Naive B cell (primary cell): Measurements from ENCODE around the gene NINL. TPM values are rescaled to one million over a fixed set of nuclear protein-coding genes. Genes with fewer than 3 reads are reported as not detected.

Source experiments
- ATAC-seq, 2 donors: fragments of 150-1000 bp; cut with Tn5 transposase; 2 replicates each; pipeline ENCODE4 v1.10.0; 2021; ENCODE audit warnings: low read depth in 2 of 2, mild to moderate bottlenecking in 2 of 2, moderate library complexity in 2 of 2
- DNase-seq: peaks from one replicate; pipeline ENCODE4 v3.0.0; 2022
- H3K27ac Mint-ChIP-seq, 6 donors: one replicate each; pipeline ENCODE4 v1.8.0; 2020 to 2022; ENCODE audit warnings: mild to moderate bottlenecking in 6 of 6, mixed read lengths in 6 of 6, moderate library complexity in 5 of 6, inconsistent platforms in 2 of 6
- H3K27me3 Mint-ChIP-seq, 3 donors: one replicate each; pipeline ENCODE4 v1.8.0; 2021 to 2022; ENCODE audit warnings: mixed read lengths in 3 of 3, mild to moderate bottlenecking in 1 of 3
- H3K36me3 Mint-ChIP-seq, 2 donors: one replicate each; pipeline ENCODE4 v1.8.0; 2020 to 2022; ENCODE audit warnings: mixed read lengths in 2 of 2, inconsistent platforms in 1 of 2, mild to moderate bottlenecking in 1 of 2
- H3K4me1 Mint-ChIP-seq, 3 donors: one replicate each; pipeline ENCODE4 v1.8.0; 2020 to 2022; ENCODE audit warnings: mixed read lengths in 3 of 3, inconsistent platforms in 1 of 3, mild to moderate bottlenecking in 1 of 3, moderate library complexity in 1 of 3
- H3K4me3 Mint-ChIP-seq, 8 donors: one replicate each; pipeline ENCODE4 v1.8.0; 2020 to 2022; ENCODE audit warnings: mild to moderate bottlenecking in 8 of 8, mixed read lengths in 8 of 8, moderate library complexity in 8 of 8, inconsistent platforms in 2 of 8
- H3K9me3 Mint-ChIP-seq, 7 donors: one replicate each; pipeline ENCODE4 v1.8.0; 2020 to 2022; ENCODE audit warnings: mixed read lengths in 7 of 7, mild to moderate bottlenecking in 5 of 7, inconsistent platforms in 2 of 7, moderate library complexity in 1 of 7
- polyA plus RNA-seq, 6 donors: library from polyadenylated mRNA; unstranded; fragments of 300-500 nt; fragmentation: Illumina TruSeq; gene quantifications; one replicate each; pipeline ENCODE4 v1.2.3, GENCODE V29; 2021; ENCODE audit warnings: low read depth in 6 of 6

NINL gene
- polyA plus RNA-seq, 6 donors from 2014 or later = 0.08 to 0.65 (median 0.38) TPM; not detected in 2

DNA sequence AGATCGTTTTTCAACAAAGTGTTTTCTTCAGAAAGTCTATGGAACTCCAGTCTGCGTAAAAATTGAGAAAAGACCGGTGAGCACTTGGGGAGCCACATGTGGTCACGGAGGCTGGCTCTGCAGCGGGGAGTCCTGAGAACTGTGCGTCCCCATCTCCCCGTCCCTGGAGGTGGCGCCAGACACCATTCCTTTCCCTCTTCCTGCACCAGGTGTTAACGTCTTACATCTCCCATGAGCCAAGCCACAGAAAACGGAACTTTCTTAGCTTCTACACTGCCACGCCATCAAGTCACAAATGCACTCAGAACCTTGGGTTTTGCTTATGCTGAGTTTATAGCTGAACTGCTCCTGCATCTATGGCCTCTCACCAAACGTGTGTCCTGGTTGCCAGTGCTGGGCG, 115.3 kb downstream of the NINL start:
- no peak for ATAC-seq
- Mint-ChIP-seq H3K27me3 (peaks cover 0 to 9% (median 0%) of the 10 kb centered on the region in 3 donors), H3K27ac (no peak overlapping the region), H3K4me3 (no peak overlapping the region), H3K9me3 (no peaks in the 10 kb centered on the region), H3K4me1 (peaks cover 0 to 4% (median 0%) of the 10 kb centered on the region in 3 donors), H3K36me3 (no peaks in the 10 kb centered on the region)
- no peak for DNase-seq

DNA sequence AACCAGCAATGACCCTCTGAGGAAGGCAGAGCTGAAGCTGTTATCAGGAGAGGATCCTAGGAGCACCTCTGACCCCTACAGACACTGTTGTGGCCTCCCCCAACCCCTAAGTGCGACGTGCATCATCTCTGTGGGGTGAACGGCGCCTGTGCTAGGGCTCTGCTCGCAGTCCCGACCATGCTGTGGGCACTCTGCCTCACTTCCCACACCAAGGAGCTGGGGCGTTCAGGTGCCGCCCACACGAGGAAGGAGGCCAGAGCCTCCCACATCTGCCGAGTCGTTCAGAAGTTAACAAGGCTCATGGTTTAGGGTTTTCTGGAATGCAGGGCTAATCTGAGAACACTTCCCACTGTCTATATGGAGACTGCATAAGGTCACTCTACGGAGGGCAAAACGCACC, 115.8 kb downstream of the NINL start:
- DNase-seq = no peak
- Mint-ChIP-seq H3K27me3 (peaks cover 0 to 9% (median 0%) of the 10 kb centered on the region in 3 donors), H3K4me1 (peaks cover 0 to 4% (median 0%) of the 10 kb centered on the region in 3 donors), H3K4me3 (no peak overlapping the region), H3K27ac (no peak overlapping the region), H3K36me3 (no peaks in the 10 kb centered on the region), H3K9me3 (no peaks in the 10 kb centered on the region)
- ATAC-seq = no peak

DNA sequence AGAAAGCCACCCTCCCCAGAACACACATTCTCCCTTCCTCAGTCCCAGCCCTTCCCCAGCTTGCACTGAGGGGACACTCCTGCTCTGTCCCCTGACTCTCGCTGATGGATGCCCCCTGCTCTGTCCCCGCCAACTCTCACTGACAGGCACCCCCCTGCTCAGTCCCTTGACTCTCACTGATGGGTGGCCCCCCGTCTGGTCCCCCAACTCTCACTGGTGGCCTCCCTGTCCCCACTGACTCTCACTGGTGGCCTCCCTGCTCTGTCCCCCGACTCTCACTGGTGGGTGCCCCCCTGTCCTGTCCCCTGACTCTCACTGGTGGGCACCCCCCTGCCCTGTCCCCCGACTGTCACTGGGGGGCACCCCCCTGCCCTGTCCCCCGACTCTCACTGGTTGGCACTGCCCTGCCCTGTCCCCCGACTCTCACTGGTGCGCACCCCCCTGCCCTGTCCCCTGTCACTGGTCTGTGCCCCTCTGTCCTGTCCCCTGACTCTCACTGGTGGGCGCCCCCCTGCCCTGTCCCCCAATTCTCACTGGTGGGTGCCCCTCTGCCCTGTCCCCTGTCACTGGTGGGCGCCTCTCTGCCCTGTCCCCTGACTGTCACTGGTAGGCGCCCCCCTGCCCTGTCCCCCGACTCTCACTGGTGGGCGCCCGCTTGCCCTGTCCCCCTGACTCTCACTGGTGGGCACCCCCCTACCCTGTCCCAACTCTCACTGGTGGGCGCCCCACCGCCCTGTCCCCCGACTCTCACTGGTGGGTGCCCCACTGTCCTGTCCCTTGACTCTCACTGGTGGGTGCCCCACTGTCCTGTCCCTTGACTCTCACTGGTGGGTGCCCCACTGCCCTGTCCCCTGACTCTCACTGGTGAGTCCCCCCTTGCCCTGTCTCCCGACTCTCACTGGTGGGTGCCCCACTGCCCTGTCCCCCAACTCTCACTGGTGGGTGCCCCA, 116.9 kb downstream of the NINL start:
- H3K9me3 Mint-ChIP-seq = no peaks in the 10 kb centered on the region
- H3K36me3 Mint-ChIP-seq = no peaks in the 10 kb centered on the region
- no peak overlapping the region for H3K4me3 Mint-ChIP-seq
- DNase-seq = no peak
- no peak for ATAC-seq
- H3K27ac Mint-ChIP-seq = no peak overlapping the region
- peaks cover 0 to 9% (median 0%) of the 10 kb centered on the region in 3 donors for H3K27me3 Mint-ChIP-seq
- peaks cover 0 to 4% (median 0%) of the 10 kb centered on the region in 3 donors for H3K4me1 Mint-ChIP-seq

DNA sequence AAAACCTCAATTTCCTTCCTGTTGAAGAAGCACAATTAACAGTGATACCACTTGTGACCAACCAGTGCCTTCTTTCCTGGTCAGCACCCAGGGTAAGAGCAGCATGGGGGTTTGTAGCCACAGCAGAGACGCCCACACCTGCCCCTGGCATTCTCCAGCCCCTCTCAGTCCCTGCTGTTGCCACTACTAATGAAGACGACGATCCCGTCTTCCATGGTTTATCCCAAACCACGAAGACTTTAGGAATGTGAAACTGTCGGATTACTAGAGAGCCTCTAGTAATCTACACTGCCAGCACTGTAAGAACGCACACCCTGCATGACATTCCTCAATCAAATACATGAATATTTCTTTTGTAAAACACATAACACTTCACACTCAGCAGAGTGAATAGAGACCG, 117.9 kb downstream of the NINL start:
- no peaks in the 10 kb centered on the region for H3K36me3 Mint-ChIP-seq
- H3K27ac Mint-ChIP-seq = peak overlapping the region in 1 of 6 donors; percentile 14
- ATAC-seq (no peak), DNase-seq (no peak)
- H3K4me3 Mint-ChIP-seq = no peak overlapping the region
- H3K9me3 Mint-ChIP-seq = no peaks in the 10 kb centered on the region
- peaks cover 0 to 9% (median 0%) of the 10 kb centered on the region in 3 donors for H3K27me3 Mint-ChIP-seq
- peaks cover 0 to 4% (median 0%) of the 10 kb centered on the region in 3 donors for H3K4me1 Mint-ChIP-seq

DNA sequence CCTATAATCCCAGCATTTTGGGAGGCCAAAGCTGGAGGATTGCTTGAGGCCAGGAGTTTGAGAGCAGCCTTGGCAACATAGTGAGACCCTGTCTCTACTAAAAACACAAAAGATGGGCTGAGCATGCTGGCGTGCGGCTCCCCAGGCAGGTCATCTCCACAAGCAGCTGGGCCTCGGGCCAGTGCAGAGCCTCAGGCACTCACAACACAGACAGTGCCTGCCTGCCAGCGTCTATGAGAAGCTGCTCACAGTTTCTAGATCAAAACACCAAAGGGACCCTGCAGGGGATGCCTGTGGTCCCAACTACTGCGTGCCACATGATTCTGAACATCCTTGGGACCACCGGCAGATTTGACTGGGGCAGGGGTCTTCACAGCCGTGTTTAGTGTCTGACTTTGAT, 118.5 kb downstream of the NINL start:
- DNase-seq = no peak
- H3K27me3 Mint-ChIP-seq = peaks cover 0 to 9% (median 0%) of the 10 kb centered on the region in 3 donors
- ATAC-seq = no peak
- H3K4me1 Mint-ChIP-seq = peaks cover 0 to 4% (median 0%) of the 10 kb centered on the region in 3 donors
- H3K9me3 Mint-ChIP-seq = no peaks in the 10 kb centered on the region
- no peak overlapping the region for H3K27ac Mint-ChIP-seq
- H3K36me3 Mint-ChIP-seq = no peaks in the 10 kb centered on the region
- H3K4me3 Mint-ChIP-seq = no peak overlapping the region

DNA sequence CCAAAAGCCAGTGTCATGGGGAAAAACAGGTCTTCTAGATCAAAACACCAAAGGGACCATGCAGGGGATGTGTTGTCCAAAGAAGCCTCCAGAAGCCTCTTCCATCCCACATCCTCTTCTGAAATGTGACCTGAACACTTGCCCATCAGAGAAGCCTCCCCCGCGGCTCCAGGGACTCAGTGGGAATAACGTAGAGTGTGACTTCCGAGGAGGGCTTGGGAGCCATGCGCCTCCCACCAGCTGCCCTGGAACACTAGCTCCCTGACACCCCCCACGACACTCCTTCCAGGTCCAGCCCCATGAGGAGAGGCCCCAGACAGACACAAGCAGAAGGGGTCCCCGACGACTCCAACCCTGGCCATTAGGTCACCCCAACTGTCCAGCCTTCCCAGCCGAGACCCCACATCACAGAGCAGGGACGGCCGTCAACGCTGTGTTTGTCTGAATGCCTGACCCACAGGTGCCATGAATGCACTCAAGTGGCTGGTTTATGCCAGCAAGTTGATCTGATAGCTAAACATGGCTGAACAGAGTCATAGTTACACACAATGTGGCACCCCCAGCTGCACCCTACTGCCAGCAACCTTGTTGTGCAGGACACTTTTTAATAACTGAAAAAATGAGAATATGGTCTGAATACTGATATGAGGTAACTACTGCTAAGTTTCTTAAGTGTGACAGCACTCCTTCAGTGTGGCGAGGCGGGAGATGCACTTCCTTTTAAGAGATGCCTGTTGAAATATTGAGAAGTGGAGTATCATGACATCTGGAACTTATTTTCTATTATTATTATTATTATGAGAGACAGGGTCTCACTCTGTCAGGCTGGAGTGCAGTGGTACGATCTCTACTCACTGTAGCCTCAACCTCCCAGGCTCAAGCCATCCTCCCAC, 119.8 kb downstream of the NINL start:
- no peaks in the 10 kb centered on the region for H3K36me3 Mint-ChIP-seq
- ATAC-seq (no peak), DNase-seq (no peak)
- peaks cover 0 to 4% (median 0%) of the 10 kb centered on the region in 3 donors for H3K4me1 Mint-ChIP-seq
- no peak overlapping the region for H3K4me3 Mint-ChIP-seq
- peaks cover 0 to 9% (median 4%) of the 10 kb centered on the region in 3 donors for H3K27me3 Mint-ChIP-seq
- peak overlapping the region in 2 of 6 donors; percentile 53 to 70 for H3K27ac Mint-ChIP-seq
- no peaks in the 10 kb centered on the region for H3K9me3 Mint-ChIP-seq

DNA sequence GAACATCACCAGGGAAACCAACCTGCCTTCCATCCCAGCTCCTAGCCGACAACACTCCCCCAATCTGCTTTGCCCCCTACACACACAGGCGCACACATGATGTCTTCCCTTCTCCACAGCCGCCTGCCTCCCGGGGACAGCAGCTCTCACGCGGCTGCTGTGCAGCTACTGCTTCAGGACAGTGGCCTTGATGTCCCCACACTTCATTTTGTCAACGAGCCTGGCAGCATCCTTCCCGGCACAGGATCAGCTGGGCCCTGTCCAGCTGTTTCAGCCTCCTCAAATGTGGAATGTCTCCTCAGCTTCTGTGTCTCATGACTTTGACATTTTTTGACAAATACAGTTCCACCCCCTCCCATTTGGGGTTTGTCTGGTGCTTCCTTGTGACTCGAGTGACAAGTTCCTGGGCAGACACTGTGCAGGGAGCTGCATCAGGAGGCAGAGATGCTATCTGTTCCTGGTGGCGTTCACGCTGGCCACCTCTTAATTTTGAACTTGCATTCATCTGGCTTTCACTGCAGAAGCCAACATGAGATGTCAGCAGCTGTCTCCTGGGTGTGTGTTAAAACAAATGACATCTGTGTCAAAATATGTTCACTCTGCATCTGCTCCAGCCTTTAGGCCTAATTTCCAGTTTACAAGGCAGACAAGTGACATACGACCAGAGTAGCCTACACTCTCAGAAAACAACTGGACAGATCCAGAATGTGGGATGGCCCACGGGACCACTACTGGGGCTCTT, 120.7 kb downstream of the NINL start:
- Mint-ChIP-seq H3K4me1 (no peaks in the 10 kb centered on the region), H3K9me3 (no peaks in the 10 kb centered on the region)

DNA sequence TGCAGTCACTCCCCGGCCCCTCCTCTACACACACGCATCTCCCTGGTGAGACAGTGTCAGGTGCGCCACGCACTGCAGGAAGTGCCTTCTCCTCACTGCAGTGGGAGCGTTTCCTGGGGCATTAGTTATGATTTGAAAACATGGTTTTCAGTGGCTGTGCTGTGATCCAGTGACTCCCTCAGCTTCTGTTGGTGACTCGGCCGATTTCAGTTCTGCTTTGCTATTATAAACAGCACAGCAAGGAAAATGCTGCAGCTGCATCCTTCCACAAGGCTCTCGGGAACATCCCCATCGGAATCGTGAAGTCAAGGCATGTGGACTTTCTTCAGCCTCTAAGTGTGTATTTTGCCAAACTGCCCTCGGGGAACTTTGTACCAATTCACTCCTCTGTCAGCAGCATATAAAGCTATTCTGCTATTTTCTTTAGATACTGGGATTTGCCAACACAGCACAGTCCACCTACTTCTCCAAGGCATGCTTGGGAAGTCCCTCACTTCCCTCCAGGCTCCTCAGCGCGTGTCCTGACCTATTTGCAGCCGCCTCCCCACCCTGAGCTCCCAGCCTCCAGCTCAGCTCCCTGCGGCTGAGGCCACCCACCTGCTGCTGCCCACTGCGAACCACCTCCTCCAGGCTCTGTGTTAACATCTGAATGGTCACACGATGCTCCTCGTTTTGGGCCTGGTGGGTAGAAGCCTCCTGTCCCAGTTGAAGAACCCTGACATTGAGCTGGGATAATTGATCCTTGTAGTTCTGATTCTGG, 123.4 kb downstream of the NINL start:
- peaks cover 0 to 4% (median 0%) of the 10 kb centered on the region in 3 donors for H3K27me3 Mint-ChIP-seq
- no peaks in the 10 kb centered on the region for H3K36me3 Mint-ChIP-seq
- H3K9me3 Mint-ChIP-seq = no peaks in the 10 kb centered on the region
- peak overlapping the region in 1 of 6 donors; percentile 10 for H3K27ac Mint-ChIP-seq
- no peak overlapping the region for H3K4me3 Mint-ChIP-seq
- ATAC-seq (no peak), DNase-seq (no peak)
- no peaks in the 10 kb centered on the region for H3K4me1 Mint-ChIP-seq

More for the DNA sequence above, 120.7 kb downstream of the NINL start:
- Mint-ChIP-seq H3K4me3 (no peak overlapping the region), H3K27ac (peak overlapping the region in 1 of 6 donors; percentile 82), H3K27me3 (peaks cover 0 to 4% (median 1%) of the 10 kb centered on the region in 3 donors), H3K36me3 (no peaks in the 10 kb centered on the region)
- no peak for ATAC-seq
- no peak for DNase-seq

DNA sequence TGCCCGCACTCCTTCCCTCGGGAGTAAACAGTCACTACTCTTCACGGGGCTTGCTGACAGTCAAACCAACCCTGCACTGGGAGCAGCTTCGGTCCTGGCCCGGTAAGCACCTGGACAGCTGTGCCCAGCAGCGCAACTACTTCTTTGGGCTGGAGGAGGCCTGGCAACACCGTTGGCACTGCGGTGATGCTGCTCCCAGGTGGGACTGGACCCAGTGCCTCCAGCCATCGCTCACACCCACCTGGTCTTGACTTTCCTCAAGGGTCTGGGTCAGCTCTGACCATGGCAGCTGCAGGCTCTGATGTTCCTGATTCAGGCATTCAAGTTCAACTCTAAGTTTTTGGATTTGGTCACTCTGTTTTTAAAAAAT, 124.1 kb downstream of the NINL start:
- H3K27ac Mint-ChIP-seq = no peak overlapping the region
- H3K27me3 Mint-ChIP-seq = peaks cover 0 to 4% (median 0%) of the 10 kb centered on the region in 3 donors
- H3K4me1 Mint-ChIP-seq = no peaks in the 10 kb centered on the region
- ATAC-seq = no peak
- H3K4me3 Mint-ChIP-seq = no peak overlapping the region
- DNase-seq = no peak
- H3K36me3 Mint-ChIP-seq = no peaks in the 10 kb centered on the region
- H3K9me3 Mint-ChIP-seq = no peaks in the 10 kb centered on the region

DNA sequence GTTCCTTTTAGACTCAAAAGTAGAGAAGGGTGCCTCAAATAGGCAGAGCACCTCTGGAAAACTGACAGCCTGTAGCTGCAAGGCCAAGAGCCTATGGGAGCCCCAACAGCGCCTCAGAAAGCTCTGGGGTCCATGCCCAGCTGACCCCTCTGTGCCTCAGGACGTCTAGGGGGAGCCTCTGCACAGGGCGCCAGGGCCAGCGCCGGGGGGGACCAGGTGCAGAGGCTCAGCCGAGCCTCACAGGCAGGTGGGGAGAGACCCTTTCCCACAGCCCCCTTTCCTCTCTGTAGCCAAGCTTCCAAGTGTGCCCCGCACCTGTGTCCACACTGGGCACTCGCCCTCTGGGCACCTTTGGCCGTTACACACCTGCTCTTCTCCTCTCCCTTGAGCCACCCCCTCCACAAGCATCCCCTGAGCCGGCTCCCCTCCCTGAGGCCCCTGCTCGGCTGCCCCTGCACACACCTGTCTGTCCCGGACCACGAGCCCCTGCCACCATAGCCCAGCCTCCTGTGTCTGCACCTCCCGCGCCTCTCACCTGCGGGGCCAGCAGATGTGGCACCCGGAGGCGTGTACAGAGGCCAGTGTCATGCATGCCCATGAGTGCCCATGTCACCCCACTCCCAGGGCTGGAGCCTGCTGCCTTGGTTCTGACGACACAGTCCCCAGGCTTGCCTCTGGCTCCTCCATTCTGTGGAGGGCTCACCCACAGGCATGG, 124.6 kb downstream of the NINL start:
- no peaks in the 10 kb centered on the region for H3K36me3 Mint-ChIP-seq
- H3K4me1 Mint-ChIP-seq = no peaks in the 10 kb centered on the region
- no peak for DNase-seq
- H3K27me3 Mint-ChIP-seq = peaks cover 0 to 4% (median 0%) of the 10 kb centered on the region in 3 donors
- no peaks in the 10 kb centered on the region for H3K9me3 Mint-ChIP-seq
- no peak overlapping the region for H3K4me3 Mint-ChIP-seq
- H3K27ac Mint-ChIP-seq = no peak overlapping the region
- ATAC-seq = no peak

DNA sequence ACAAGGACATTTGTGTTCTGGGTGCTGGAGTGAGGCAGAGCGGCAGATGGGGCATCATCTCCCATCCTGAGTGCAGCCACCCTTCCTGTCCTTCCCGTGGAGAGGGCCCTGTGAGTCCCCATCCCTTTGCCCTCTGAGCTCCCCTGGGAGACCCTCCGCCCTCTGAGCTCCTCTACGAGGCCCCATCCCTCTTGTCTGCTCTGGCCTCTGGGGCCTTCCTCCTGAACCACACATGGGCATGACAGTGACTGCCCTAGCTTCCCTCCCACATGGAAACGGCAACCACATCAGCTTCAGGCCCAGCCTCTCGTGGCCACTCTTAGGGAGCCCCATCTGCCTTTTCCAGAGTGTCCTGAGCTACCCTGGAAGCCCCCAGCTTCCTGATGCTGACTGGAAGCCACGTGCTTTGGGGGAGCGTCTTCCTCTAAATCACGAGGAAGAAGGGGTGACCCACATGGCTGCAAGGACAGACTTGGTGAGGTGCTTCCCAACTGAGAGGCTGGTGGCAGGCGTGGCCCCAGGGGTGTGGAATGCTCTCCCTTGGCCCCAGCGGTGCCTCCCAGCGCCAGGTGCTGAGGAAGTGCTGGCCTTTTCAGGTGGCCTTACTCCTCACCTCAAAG, 125.3 kb downstream of the NINL start:
- Mint-ChIP-seq H3K27ac (no peak overlapping the region), H3K4me3 (no peak overlapping the region), H3K36me3 (no peaks in the 10 kb centered on the region), H3K4me1 (no peaks in the 10 kb centered on the region), H3K27me3 (peaks cover 0 to 4% (median 0%) of the 10 kb centered on the region in 3 donors), H3K9me3 (no peaks in the 10 kb centered on the region)
- DNase-seq (no peak), ATAC-seq (no peak)
